Stomach smooth muscle (tissue), 2 donors: Measurements from ENCODE around the gene DEDD.

Experiments used
- H3K27ac ChIP-seq: one replicate; pipeline ENCODE4 v1.7.0; 2013; ENCODE audit warnings: mild to moderate bottlenecking, low read length, inconsistent platforms
- H3K27me3 ChIP-seq, 2 donors: one replicate each; pipeline ENCODE4 v1.7.0; 2013; ENCODE audit warnings: low read length in 2 of 2; ENCODE audit not compliant: insufficient read depth in 2 of 2, control insufficient read depth in 1 of 2
- H3K36me3 ChIP-seq, 2 donors: one replicate each; pipeline ENCODE4 v1.7.0; 2013; ENCODE audit warnings: low read length in 2 of 2; ENCODE audit not compliant: control insufficient read depth in 2 of 2, insufficient read depth in 2 of 2
- H3K4me1 ChIP-seq: one replicate; pipeline ENCODE4 v1.7.0; 2013; ENCODE audit warnings: low read length; ENCODE audit not compliant: control insufficient read depth, insufficient read depth
- H3K4me3 ChIP-seq, 2 donors: one replicate each; pipeline ENCODE4 v1.7.0; 2013; ENCODE audit warnings: low read length in 2 of 2
- H3K9ac ChIP-seq, 2 donors: one replicate each; pipeline ENCODE4 v1.7.0; 2013; ENCODE audit warnings: low read length in 2 of 2, mild to moderate bottlenecking in 1 of 2
- H3K9me3 ChIP-seq, 2 donors: one replicate each; pipeline ENCODE4 v1.7.0; 2013; ENCODE audit warnings: low read length in 2 of 2; ENCODE audit not compliant: control insufficient read depth in 2 of 2
- donor health status: healthy.
- donor health status: Pancreatic carcinoma.

Gene DEDD

GRCh38 chr1:161082996-161083747 lies 49.3 kb downstream of the DEDD start:
- Histone ChIP-seq H3K36me3 (no peaks in the 10 kb centered on the region), H3K4me1 (no peaks in the 10 kb centered on the region), H3K9me3 (no peaks in the 10 kb centered on the region), H3K9ac (no peak overlapping the region), H3K27me3 (peaks cover 0 to 10% of the 10 kb centered on the region in 2 donors), H3K27ac (no peak overlapping the region), H3K4me3 (no peak overlapping the region)

DNA sequence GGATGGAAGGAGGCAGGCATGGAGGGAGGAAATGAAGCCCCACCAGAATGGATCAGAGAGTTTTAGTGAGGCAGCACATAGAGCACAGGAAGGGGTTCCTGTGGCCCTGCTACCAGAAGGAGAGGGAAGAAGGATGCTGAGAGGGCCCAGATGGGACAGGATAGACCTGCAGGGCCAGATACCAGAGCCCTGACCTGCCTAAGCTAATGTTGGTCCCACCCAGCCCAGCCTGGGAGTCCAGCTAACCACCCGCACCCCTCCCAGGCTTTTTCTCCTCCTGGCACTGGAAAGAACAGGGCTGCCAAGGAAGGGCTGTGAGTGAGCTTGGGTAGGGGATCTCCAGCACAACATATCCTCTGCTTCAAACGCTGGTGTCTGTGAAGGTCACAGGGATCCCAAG lies 50.0 kb downstream of the DEDD start:
- Histone ChIP-seq H3K9me3 (no peaks in the 10 kb centered on the region), H3K4me3 (no peak overlapping the region), H3K27me3 (peaks cover 0 to 10% of the 10 kb centered on the region in 2 donors), H3K36me3 (no peaks in the 10 kb centered on the region), H3K9ac (no peak overlapping the region), H3K4me1 (no peaks in the 10 kb centered on the region), H3K27ac (no peak overlapping the region)

DNA sequence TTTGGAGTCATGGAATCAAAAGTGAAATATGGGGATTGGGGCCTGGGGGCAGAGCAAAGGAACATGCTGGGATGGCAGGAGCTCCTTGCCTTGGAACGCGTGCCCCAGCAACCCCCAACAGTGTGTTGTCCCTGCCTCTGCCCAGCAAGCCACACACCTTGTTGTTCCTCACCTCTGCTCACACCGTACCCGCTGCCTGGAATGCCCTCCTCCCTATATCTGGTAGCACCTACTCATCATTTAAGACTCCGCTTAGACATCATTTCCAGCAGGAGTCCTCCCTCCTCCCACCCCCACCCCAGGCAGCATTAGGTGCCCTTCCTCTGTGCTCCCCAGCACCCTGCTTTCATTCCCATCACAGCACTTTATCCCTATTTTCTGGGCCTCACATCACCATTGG lies 50.9 kb downstream of the DEDD start:
- Histone ChIP-seq H3K4me1 (no peaks in the 10 kb centered on the region), H3K27ac (no peak overlapping the region)

GRCh38 chr1:161080441-161081405 lies 51.7 kb downstream of the DEDD start:
- Histone ChIP-seq H3K9ac (no peak overlapping the region), H3K27me3 (peaks cover 0 to 10% of the 10 kb centered on the region in 2 donors), H3K4me1 (no peaks in the 10 kb centered on the region), H3K4me3 (no peak overlapping the region), H3K9me3 (no peaks in the 10 kb centered on the region), H3K27ac (no peak overlapping the region), H3K36me3 (no peaks in the 10 kb centered on the region)

More for the DNA sequence above, 50.9 kb downstream of the DEDD start:
- H3K36me3 ChIP-seq = no peaks in the 10 kb centered on the region
- no peak overlapping the region for H3K9ac ChIP-seq
- no peak overlapping the region for H3K4me3 ChIP-seq
- no peaks in the 10 kb centered on the region for H3K9me3 ChIP-seq
- H3K27me3 ChIP-seq = peaks cover 0 to 10% of the 10 kb centered on the region in 2 donors

DNA sequence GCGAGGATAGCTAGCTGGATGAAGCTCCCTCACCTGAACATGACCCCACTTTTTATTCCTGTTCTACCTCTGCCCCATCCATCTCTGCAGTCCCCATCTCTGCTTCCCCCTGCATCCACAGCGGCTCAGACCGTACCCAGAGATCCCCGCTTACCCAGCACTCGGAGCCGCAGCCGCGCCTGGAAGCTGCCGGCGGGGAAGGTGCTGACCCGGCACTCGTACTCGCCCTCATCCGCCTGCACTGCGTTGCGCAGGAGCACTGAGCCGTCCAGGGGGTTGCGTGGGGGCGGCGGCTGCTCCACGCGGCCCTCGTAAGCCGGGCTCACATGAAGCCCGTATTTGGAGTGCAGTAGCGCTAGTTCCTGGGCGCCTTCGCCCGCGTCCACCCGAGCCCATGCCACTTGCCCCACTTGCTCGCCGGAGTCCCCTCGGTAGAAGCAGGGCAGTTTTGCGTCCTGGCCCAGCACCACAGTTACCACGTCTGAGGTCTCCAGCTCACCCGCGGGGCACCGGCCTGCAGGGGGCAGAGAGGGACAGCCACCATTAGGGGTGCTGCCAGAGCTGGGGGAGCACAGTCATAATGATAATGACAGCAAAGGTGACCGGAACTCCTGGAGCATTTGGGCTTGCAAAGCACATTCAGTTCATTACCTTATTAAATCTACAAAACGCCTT lies 52.9 kb downstream of the DEDD start:
- Histone ChIP-seq H3K27ac (no peak overlapping the region), H3K4me3 (no peak overlapping the region), H3K36me3 (no peaks in the 10 kb centered on the region), H3K4me1 (no peaks in the 10 kb centered on the region), H3K9ac (no peak overlapping the region), H3K27me3 (peaks cover 0 to 10% of the 10 kb centered on the region in 2 donors), H3K9me3 (no peaks in the 10 kb centered on the region)

GRCh38 chr1:161077426-161077825 lies 55.0 kb downstream of the DEDD start:
- Histone ChIP-seq H3K36me3 (no peaks in the 10 kb centered on the region), H3K27ac (no peak overlapping the region), H3K4me1 (no peaks in the 10 kb centered on the region), H3K4me3 (no peak overlapping the region), H3K27me3 (peaks cover 0 to 10% of the 10 kb centered on the region in 2 donors), H3K9me3 (no peaks in the 10 kb centered on the region), H3K9ac (no peak overlapping the region)

DNA sequence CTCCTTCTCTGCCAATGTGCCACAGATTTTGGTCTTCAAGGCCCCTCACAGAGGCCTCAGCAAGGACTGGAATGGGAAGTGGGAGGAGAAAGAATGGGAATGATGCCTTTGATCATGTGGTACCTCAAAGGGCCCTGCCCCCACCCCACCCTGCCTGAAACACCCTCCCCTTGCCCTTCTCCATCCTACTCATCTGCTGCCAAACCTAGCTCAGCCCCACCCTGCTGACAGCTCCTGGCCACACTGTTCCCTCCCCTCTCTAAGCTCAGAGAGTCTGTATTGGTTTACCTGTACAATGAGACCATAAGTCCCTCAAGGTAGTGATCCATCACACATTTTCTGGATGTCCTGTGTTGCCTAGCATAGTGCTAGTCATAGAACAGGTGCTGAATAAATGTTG lies 56.1 kb downstream of the DEDD start:
- no peaks in the 10 kb centered on the region for H3K36me3 ChIP-seq
- no peak overlapping the region for H3K27ac ChIP-seq
- H3K9me3 ChIP-seq = no peaks in the 10 kb centered on the region
- no peak overlapping the region for H3K9ac ChIP-seq
- H3K4me3 ChIP-seq = no peak overlapping the region
- no peaks in the 10 kb centered on the region for H3K4me1 ChIP-seq
- peaks cover 0 to 10% of the 10 kb centered on the region in 2 donors for H3K27me3 ChIP-seq

DNA sequence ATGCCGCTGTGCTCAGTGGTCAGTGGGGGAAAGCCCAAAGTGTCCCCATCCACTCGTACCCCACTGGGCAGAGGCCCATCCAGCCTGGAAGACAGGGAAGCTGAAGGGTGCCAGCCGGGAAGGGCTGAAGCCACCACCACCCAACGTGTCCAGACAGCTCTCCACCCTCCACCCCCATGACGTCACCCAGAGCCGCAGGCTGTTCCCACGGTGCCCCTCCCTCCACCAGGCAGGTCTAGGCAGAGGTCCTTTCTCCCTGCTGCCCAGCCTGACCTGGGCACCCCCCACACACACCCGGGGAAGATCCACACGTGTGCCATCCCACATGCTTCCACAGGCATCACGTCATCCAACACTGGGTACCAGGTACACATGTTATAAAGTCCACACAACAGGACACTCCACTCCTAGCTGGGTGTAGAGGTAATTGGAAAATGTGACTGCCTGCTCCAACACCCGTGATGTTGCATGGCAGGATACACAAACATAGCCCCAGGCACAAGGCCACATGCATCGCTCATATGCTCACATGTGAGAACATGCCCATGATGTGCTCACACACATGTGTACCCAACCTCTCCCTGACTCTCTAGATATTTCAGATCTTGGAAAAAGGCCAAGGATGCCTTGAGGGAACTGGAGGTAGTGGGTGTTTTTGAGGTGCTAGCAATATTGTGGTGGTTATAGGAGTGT lies 57.6 kb downstream of the DEDD start:
- H3K4me1 ChIP-seq = no peaks in the 10 kb centered on the region
- H3K36me3 ChIP-seq = no peaks in the 10 kb centered on the region
- no peak overlapping the region for H3K27ac ChIP-seq
- no peak overlapping the region for H3K9ac ChIP-seq
- H3K27me3 ChIP-seq = peaks cover 0 to 10% of the 10 kb centered on the region in 2 donors
- H3K4me3 ChIP-seq = no peak overlapping the region
- H3K9me3 ChIP-seq = no peaks in the 10 kb centered on the region

- Histone ChIP-seq H3K4me3 (no peak overlapping the region), H3K27ac (no peak overlapping the region), H3K27me3 (peaks cover 0 to 5% of the 10 kb centered on the region in 2 donors), H3K9ac (no peak overlapping the region), H3K4me1 (no peaks in the 10 kb centered on the region), H3K36me3 (no peaks in the 10 kb centered on the region), H3K9me3 (no peaks in the 10 kb centered on the region)
These were observed 58.9 kb downstream of the DEDD start for GRCh38 chr1:161073474-161074121.
